Measurements from ENCODE around the gene CRACR2A.

The CRACR2A gene

DNA sequence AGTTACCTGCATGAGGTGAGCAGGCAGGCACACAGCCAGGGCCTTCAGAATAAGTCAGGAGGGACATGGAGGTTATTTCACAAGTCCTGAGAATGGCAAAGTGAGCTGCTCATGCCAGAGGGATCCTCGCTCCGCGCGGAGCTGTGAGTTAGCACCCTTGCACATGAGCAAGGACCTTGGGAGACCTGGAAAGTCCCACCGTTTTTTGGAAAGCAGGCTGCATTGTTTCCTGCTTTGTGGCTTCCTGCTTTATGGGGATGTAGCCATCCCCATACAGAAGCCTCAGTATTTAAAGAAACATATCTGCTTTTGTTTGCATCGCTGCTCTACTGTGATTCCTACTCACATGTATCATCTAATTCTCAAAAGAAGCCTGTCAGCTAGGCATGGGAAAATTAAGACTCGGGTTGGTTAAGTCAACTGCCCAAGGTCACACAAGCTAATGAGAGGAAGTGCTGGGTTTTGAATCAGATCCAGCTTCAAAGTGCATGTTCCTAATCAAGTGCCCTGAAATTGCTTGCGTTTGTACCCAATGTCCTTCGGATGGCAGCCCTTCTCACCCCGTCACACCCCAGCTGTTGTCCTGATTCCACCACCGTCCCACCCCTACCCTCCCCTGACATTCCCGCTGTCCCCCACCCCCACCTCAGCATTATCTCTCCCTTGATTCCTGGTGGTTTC lies 106.2 kb downstream of the CRACR2A start:
- no peak for DNase-seq (ENCODE audit: low read depth)

DNA sequence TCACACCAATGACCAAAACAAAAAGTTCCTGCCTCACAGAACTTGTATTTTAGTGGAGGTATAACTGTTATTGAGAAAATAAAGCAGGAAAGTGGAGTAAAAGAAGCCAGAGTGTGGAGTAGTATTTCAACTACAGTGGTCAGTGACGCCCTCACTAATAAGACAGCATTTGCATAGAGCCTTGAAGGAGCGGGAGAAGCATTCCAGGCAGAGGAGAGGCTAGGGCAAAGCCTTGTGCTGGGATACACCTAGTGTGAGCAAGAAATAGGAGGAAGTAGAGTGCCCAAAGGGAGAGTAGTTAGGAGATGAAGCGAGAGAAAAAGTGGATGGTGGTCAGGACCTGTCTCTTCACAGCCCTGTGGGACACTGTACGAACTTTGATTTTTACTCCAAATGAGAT lies 107.8 kb downstream of the CRACR2A start:
- DNase-seq (ENCODE audit: low read depth): no peak

GRCh38 chr12:3644104-3644503 lies 108.8 kb downstream of the CRACR2A start:
- no peak for DNase-seq (ENCODE audit: low read depth)

DNA sequence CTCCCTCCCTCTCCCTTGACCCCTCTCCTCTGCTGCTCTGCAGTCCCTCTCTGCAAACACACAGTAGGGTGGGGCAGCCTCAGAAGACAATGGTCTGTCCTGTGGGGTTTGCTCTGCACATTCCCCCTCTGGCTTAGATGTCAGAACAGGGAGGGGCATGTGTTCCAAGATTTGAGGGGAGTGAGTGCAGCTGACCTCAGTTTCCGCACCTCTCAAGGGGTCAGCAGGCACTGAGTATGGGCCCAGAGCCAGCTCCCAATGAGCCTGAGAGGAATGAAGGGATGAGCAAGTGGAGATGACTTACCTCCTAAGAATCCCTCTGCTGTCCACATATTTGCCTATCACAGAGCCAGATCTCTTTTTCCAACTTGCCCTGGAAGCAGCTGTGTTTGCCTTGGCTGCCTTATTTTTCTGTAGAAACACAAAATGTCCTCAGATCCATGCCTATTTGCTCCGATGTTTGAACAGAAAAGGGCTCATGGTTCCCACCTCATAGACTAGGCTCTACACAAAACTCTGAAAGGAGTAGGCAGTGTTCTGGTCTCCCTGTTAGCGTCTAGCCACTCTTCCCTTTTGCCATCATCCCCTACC lies 111.4 kb downstream of the CRACR2A start:
- no peak for DNase-seq (ENCODE audit: low read depth)

DNA sequence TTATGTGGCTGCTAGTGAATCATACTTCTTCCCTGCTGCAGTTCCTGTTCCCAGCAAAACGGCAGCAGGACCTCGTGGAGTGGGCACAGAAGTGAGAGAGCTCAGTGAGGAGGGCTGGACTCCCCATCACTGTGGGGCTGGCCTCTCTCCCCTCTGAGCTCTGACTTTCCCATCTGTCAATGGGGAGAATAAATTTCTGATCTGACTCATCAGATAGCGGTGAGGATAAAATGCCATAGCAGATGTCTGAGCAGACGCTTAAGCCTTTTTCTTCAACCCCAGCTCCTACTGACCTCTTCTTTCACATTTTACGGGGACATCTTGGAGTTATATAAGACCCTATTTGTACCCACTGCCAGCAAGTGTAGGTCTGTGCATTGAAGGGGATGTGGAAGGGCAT lies 116.6 kb downstream of the CRACR2A start:
- no peak for DNase-seq (ENCODE audit: low read depth)

- DNase-seq (ENCODE audit: low read depth): no peak
These were observed 118.6 kb downstream of the CRACR2A start for GRCh38 chr12:3634348-3634747.

DNA sequence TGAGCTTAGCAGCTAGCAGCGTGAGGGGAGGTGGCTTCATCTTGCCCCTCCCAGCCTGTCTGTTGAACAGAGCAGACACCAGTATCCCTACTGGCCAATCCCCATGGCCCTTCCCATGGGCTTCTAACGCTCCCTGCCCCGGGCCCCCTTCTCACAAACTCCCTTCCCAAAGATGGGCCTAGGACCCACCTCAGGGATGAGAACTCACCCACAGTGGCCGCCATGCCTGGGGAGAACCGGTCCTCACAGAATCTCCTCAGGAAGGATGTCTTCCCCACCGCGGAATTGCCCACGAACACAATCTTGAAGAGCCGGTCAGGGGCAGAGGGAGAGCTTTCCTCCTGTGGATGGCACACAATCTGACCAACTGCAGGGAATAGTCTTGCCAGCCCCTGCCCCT lies 119.5 kb downstream of the CRACR2A start:
- DNase-seq (ENCODE audit: low read depth): no peak

- DNase-seq (ENCODE audit: low read depth): no peak
These were observed 120.2 kb downstream of the CRACR2A start for GRCh38 chr12:3632754-3633153.

DNA sequence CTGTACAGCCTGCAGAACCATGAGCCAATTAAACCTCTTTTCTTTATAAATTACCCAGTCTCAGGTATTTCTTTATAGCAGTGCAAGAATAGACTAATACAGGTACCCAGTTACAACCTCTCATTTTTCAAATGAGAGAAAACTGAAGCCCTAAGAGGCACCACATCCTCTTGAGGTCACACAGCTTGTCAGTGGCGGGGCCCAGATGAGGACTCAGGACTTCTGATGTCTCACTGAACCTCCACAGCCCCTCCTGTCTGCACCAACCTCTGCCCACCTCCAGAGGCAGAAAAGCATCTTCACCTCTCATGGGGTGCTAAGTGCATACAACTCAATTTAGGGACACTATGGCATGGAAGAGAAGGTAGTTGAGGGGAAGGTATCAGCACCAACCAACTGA lies 120.7 kb downstream of the CRACR2A start:
- no peak for DNase-seq (ENCODE audit: low read depth)

- no peak for DNase-seq (ENCODE audit: low read depth)
These were observed 121.2 kb downstream of the CRACR2A start for GRCh38 chr12:3631759-3632158.

GRCh38 chr12:3631272-3631637 lies 121.7 kb downstream of the CRACR2A start:
- DNase-seq (ENCODE audit: low read depth): no peak

DNA sequence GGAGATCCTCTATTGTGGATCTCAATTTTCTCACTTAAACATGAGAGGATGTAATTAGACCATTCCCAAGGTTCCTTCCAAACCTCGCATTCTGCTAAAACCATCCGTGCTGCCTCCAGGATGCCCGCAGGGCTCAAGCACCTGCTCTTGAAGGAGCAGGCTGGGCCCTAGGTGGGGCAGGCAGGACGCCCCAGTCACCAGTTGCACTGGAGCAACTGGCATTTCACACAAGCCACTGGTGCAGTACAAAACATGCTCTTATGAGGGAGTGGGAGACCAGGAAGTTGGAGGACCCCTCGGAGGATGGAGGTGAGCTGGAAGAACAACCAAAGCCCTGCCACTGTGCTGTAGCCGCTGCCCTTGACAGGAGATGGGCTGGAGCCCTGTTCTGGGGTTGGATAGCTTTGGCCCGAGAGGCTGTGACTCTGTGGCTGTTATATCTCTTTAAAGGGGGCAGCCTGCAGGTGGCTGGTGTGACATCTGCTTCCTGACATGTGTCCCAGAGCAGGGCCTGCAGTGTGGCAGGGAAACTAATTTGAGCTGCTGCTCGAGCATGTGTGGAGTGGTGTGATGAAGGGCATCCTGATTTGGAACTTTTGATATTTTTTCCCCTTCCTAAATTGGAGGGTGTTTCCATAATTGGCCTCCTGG lies 122.2 kb downstream of the CRACR2A start:
- DNase-seq (ENCODE audit: low read depth): no peak

DNA sequence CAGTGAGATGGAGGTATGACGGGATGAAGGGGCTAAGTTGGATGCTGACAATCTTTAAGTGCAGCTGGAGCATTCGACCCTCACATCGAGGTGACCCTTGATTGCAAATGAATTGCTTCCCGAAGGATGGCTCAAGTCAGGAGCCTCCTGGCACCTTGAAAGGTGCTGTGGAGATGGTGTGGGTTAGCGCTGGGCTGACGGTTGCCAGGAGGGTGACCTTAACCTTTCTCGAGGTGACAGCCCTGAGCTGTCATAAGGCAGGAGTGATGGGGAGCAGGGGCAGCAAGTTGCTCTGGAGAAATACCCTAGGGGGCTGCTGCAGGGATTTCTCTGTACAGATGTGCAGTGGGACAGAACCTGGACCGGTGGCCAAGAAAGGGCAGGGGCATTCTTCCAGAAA lies 122.8 kb downstream of the CRACR2A start:
- no peak for DNase-seq (ENCODE audit: low read depth)

DNA sequence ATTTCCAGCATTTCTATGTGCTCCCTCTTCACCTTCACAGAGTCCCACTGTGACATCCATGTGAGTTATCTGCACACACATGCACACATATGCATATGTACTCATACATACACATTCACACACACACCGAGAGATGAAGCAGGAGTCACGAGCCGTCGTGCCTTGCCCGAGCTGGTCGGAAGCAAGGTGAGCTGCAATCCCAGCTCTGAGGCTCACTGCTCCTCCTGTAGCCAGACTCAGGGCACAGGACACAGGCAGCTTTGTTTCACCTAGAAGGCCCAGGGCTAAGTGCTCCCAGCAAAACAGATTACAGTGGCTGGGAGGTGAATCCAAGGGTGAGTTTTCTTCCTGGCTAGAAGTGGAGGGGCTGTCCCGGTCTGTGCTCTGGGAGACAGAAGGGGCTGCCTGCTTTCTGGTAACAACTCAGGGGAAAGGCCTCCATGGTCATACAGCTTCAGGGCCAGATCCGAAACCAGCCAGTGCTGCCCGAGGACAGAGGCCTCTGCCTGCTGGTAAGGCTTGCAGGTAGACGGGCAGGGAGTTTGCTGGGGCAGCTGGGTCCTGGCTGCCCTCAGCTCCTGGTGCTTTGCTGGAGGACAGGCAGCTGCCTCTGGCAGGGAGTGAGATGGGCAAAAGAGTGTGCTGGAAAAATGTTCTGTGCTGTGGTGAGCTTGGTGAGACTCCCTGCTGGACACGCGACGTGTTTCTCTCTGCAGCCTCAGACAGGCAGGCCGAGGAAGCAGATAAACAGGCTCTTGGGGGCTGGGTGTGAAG lies 123.7 kb downstream of the CRACR2A start:
- no peak for DNase-seq (ENCODE audit: low read depth)

- no peak for DNase-seq (ENCODE audit: low read depth)
These were observed 124.3 kb downstream of the CRACR2A start for GRCh38 chr12:3628629-3629028.

DNA sequence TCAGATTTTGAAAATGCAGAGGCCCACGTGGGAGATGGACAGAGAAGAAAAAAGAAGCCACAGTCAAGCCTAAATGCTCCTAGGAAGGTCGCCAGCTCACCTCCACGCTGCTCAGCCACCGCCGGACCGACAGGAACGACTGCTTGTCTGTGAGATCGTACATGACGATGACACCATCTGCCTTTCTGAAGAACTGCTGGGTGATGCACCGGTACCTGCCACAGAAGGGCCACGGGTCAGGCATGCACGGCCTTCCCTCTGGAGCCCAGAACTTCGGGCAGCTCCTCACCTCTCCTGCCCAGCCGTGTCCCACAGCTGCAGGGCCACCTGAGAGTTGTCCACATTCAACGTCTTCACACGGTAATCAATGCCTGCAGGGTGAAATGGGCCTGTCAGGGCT lies 125.6 kb downstream of the CRACR2A start:
- DNase-seq (ENCODE audit: low read depth): no peak

- DNase-seq (ENCODE audit: low read depth): no peak
These were observed 128.6 kb downstream of the CRACR2A start for GRCh38 chr12:3624273-3624672.

DNA sequence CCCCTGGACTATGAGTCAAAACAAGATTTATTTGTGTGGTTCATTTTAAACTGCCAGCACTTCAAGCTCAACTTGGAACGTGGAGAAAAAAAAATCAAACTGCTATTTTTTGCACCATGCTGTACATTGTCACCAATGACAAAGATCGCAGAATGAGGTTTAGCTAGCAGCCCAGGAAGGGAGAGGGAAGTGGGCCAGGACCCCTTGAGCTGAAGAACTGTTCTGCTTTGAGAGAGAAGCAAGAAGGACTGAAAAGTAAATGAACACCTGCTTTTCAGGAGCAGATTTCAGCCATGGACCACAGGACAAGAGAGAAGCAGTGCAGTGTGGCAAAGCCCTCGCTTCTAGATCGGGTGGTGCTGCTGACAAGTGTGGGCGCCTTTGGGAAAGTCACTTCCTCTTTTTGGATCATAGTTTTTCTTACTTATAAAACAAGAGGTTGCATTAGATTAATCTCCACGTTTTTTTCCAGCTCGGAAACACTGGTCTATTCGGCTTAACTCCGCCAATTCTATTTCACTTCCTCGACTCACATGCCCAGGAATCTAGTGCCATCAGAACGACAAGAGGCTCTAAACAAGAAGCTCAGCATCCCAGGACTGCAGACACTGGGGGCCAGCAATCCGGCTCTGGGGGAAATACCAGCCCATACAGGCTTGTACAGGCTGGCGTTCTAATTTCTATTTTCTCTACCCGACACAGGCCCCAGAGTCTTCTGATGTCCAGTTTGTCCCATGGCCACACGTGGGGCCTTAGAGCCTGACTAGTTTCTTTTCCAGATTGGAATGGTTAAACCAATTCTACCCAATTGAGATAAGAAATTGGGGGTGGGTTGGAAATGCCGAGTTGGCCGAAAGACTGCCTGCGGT lies 129.9 kb downstream of the CRACR2A start:
- no peak for DNase-seq (ENCODE audit: low read depth)

DNA sequence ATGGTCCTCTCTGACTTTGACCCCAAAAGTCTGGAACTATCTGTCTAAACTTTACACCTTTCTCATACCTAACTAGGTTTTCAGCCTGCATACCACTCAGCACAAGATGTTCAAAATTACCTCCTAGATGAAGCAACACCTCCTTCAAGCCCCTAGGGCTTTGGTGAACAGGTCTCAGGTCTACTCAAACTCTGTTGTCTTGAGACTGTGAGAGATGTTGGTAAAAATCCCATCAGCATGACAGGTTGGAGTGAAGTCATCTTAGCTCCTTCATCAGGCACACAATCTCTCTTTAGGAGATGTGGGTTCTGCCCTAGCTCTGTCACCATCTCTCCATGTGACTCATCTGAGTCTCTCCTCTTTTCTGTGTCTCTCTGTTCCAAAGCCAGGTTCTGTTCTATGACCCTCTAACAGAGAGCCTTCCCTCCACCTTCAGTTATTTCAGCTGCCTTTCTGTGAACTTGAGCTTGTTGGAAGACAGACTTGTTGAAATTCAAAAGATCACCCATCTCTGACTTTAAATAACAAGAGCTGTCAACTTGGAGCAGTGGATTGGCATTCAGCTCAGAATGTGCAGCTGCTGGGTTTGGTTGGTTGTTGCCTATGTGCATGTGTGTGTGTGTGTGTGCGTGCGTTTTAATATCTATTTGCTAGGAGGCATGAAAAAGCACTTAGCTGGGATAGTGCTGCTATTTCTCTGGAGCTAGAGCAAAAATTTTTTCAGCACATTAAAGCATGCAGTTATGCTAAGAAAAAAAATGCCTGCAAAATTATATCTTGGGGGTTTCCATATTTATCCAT lies 130.7 kb downstream of the CRACR2A start:
- DNase-seq (ENCODE audit: low read depth): no peak

GRCh38 chr12:3620856-3621255 lies 132.1 kb downstream of the CRACR2A start:
- DNase-seq (ENCODE audit: low read depth): no peak

- no peak for DNase-seq (ENCODE audit: low read depth)
These were observed 135.3 kb downstream of the CRACR2A start for GRCh38 chr12:3617565-3617964.

Measured in stimulated activated CD4-positive, alpha-beta T cell treated with anti-CD3 and anti-CD28 coated beads, Interleukin-2, amount 100 ng/mL, for 4 hours (primary cell).